ENCODE data around the gene ZRANB3.

DNA sequence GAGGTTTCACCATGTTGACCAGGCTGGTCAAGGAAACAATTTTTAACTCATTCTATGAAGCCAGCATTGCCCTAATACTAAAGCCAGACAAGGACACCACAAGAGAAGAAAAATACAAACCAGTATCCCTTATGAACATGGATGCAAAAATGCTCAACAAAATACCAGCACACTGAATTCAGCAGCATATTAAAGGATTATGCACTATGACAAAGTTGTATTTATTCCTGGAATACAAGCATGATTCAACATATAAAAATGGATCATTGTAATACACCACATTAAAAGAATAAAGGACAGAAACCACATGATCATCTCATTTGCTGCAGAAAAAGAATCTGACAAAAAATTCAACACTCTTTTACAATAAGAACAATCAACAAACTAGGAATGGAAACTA lies 340.2 kb downstream of the ZRANB3 start:
- TF ChIP-seq, protein P1, sequence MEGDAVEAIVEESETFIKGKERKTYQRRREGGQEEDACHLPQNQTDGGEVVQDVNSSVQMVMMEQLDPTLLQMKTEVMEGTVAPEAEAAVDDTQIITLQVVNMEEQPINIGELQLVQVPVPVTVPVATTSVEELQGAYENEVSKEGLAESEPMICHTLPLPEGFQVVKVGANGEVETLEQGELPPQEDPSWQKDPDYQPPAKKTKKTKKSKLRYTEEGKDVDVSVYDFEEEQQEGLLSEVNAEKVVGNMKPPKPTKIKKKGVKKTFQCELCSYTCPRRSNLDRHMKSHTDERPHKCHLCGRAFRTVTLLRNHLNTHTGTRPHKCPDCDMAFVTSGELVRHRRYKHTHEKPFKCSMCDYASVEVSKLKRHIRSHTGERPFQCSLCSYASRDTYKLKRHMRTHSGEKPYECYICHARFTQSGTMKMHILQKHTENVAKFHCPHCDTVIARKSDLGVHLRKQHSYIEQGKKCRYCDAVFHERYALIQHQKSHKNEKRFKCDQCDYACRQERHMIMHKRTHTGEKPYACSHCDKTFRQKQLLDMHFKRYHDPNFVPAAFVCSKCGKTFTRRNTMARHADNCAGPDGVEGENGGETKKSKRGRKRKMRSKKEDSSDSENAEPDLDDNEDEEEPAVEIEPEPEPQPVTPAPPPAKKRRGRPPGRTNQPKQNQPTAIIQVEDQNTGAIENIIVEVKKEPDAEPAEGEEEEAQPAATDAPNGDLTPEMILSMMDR (IDR thresholded peaks at IDR 0.05; ENCODE audit: low read length) = no peak
- TF ChIP-seq EZH2 (optimal IDR thresholded peaks at IDR 0.05; ENCODE audit: low read depth, low read length) (no peak), EZH2phosphoT487 (IDR thresholded peaks at IDR 0.05; ENCODE audit: low read length) (no peak)

All from MM.1S (cell line).